GM11168 (cell line): ENCODE data around the gene IFT52.

Experiments
- in situ Hi-C: fragments of 300-500 bp; cut with MboI; formaldehyde crosslinking; loops from one replicate; pipeline ENCODE4 v1.12.0; 2022; ENCODE audit warnings: low sequenced_read_pairs; ENCODE audit not compliant: unreplicated experiment

Gene IFT52

GRCh38 chr20:43680981-43681380 lies 90.2 kb downstream of the IFT52 start:
- in situ Hi-C loops, result no loop called here

DNA sequence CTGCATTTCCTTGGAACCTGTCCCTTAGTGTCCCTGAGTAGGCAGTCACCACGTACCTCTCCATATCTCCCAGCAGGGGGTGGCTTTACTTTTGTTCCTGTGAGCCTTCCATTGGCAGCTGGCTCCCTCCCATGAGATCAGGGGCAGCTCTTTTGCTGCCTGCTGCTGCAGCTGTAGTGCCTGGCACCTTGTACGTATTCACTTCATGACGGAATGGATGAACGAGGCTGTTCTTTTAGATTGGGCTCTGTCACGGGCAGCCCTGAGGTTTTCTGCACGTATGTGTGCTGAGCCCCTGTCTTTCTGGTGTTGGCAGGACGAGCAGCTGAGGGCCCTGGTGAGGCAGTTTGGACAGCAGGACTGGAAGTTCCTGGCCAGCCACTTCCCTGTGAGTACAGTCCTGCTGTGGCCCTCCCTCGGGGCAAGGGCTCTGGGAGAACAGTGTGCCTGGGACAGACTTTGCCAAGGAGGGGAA lies 90.8 kb downstream of the IFT52 start:
- in situ Hi-C loops, result no loop called here

DNA sequence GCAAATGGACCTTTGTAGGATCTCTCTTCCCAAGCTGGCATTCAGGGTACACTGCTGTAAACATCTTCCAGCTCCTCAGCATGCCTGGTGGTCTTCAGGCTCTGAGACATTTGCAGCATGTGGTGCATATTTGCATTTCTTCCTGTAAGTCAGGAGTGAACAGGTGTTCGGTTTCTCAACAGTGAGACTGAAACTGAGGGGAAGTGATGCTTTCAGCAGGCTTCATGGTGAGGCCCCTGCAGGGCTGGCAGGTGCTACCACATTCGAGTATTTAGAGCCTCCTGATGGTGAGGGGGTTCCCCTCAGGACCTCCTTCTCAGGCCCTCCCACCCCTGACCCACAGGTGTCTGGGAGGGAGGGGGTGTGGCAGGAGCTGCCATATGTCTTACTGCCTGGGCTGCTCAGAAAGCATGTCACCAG lies 91.3 kb downstream of the IFT52 start:
- in situ Hi-C loops, result no loop called here

DNA sequence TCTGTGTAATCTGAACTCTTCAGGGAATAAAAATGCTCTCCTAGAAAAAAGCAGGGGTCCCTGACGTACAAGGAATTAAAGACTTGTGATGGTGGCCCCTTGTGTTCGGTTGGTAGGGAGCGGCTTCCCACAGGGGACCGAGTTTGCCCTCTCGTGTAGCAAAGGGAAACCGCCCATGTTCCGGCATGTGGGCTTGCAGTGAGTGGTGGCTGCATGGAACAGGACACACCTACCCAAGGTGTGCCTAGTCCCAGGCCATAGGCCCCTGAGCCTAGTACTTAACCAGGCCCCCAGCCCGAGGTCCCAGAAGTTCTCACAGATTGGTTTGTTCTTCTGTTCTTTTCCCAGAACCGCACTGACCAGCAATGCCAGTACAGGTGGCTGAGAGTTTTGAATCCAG lies 91.7 kb downstream of the IFT52 start:
- in situ Hi-C loops, result no loop called here

DNA sequence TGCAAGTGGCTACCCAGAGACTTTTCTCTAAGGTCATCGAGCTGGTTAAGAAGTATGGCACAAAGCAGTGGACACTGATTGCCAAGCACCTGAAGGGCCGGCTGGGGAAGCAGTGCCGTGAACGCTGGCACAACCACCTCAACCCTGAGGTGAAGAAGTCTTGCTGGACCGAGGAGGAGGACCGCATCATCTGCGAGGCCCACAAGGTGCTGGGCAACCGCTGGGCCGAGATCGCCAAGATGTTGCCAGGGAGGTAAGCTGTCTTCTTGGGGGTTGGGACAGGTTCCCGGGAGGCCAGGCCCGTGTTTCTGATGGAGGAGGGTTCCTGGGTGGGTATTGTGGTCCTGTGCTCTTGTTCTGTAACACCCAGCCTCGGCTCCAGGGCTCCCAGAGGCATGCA lies 96.1 kb downstream of the IFT52 start:
- in situ Hi-C loops, result no loop called here

DNA sequence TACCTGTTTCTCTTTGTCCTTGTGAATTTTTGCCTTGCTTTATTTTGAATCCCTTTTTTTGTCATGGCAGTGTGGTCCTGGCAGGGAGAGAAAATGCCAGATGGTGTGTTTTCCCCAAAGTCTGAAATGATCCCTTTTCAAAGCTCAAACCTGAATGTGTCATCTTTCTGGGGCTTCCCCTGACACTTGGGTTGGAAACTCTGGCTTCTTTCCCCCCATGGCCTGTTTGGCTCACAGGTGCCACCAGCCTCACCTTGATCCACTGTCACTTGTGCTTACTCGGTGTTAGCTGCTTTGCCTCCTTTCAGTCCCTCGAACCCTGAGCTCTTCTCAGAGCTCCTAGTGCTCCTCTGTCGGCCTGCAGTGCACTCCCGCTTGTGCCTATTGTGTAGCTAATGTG lies 98.4 kb downstream of the IFT52 start:
- in situ Hi-C loops, result no loop called here

DNA sequence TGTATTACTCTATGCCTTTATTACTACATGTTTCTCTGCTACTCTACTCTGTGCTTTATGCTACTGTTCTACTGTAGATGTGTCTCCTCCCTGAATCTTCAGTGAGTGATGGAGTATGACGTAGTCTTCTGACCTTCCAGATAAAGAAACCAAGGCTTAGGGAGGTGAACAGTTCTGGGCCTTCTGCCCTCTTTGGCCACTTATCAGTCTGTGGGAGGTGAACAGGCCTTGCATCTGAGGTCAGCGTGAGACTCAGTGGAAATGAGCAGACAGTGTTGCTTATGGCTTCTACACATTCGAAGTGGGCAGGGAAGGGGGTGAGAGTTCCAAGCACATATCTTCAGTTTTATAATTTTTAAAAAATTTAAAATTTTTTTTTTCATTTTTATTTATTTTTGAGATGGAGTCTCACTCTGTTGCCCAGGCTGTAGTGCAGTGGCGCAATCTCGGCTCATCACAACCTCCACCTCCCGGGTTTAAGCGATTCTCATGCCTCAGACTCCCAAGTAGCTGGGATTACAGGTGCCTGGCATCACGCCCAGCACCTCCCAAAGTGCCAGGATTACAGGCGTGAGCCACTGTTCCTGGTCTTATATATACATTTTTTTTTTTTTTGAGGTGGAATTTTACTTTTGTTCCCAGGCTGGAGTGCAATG lies 100.3 kb downstream of the IFT52 start:
- in situ Hi-C loops, result loop anchor here (5.0 kb wide), 1 partner anchor 154 kb away; no protein-coding TSS in a partner anchor

- in situ Hi-C loops, result loop anchor here (5.0 kb wide), 1 partner anchor 155 kb away; no protein-coding TSS in a partner anchor
Observed at GRCh38 chr20:43691928-43692524, 101.3 kb downstream of the IFT52 start.

GRCh38 chr20:43694763-43695162 lies 104.0 kb downstream of the IFT52 start:
- in situ Hi-C loops, result loop anchor here (5.0 kb wide), 1 partner anchor 157 kb away; no protein-coding TSS in a partner anchor

DNA sequence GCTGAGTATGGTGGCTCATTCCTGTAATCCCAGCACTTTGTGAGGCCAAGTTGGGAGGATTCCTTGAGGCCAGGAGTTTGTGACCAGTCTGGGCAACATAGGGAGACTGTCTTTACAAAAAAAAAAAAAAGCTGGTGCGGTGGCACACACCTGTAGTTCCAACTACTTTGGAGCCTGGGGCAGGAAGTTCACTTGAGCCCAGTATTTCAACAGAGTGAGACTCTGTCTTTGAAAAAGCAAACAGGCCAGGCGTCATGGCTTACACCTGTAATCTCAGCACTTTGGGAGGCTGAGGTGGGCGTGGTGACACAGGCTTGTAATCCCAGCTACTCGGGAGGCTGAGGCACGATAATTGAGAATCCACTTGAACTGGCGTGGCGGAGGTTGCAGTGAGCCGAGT lies 104.8 kb downstream of the IFT52 start:
- in situ Hi-C loops, result no loop called here
